Activated naive CD4-positive, alpha-beta T cell treated with Interleukin-2 at 50 U/mL for 16 hours (primary cell): ENCODE measurements around the gene IL37.

Experiments used
- DNase-seq: peaks from one replicate; pipeline ENCODE4 v3.0.0-alpha.2; 2020

Gene IL37

GRCh38 chr2:112962308-112963175 is 51.6 kb downstream of the IL37 start:
- DNase-seq: no peak

- no peak for DNase-seq
Observed at GRCh38 chr2:112967023-112967422, 56.1 kb downstream of the IL37 start.
